Gastroesophageal sphincter (tissue), 3 donors: ENCODE measurements around the gene SDF2.

Experiments
- CTCF ChIP-seq, 4 experiments: fragments of 200-600 bp in 2 of 4; fragments of 450-650 bp in 2 of 4; sonication (generic) in 1 of 4; IDR thresholded peaks; one replicate each; pipeline ENCODE4 v1.5.1; 2017 to 2019; ENCODE audit warnings: antibody characterized with exemption in 4 of 4, mild to moderate bottlenecking in 2 of 4, moderate library complexity in 2 of 4
- EP300 ChIP-seq: sonication (generic); formaldehyde crosslinking; IDR thresholded peaks from one replicate; pipeline ENCODE4 v1.6.1; 2017; ENCODE audit warnings: antibody characterized with exemption, mild to moderate bottlenecking
- POLR2AphosphoS5 ChIP-seq: sonication (generic); formaldehyde crosslinking; IDR thresholded peaks from one replicate; pipeline ENCODE4 v1.6.1; 2017; ENCODE audit warnings: antibody characterized with exemption

DNA sequence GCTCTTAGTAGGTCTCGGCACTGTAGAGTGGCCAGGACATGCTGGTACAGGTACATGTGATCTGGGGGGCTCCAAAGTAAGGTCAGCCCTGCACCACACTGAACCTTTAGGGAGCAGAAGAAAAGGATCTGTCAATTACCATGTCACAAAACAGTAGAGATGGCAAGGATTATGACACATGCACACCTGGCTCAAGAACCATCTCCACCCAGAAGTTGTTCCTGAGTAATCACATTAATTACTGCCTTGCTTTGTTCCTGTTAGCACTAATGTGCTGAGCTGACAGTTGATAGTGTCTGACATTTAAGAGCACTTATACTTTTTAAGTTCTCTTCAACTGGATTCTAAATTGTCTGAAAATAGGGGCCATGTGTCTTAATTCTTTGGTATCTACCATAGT, 26.2 kb downstream of the SDF2 start:
- TF ChIP-seq EP300, result no peak
- no peak for TF ChIP-seq CTCF (IDR thresholded peaks at IDR 0.05)
- TF ChIP-seq POLR2AphosphoS5, result no peak
